GM23338 (cell line): Measurements from ENCODE around the gene ST8SIA4. TPM values are rescaled to one million over a fixed set of nuclear protein-coding genes. Genes with fewer than 3 reads are reported as not detected.

Experiments used
- ATAC-seq: fragments of 200-7000 bp; cut with Tn5 transposase; 3 replicates; pipeline ENCODE4 v1.9.1; 2020
- DNase-seq: peaks from one replicate; pipeline ENCODE4 v3.0.0-alpha.2; 2015; ENCODE audit warnings: low spot score
- H2AFZ ChIP-seq: fragments of 200-600 bp; sonication (generic); 2 replicates; pipeline ENCODE4 v1.8.0; 2016; ENCODE audit warnings: antibody characterized with exemption, mild to moderate bottlenecking, moderate library complexity
- H3F3A ChIP-seq: fragments of 200-600 bp; sonication (generic); replicated peaks from 2 replicates; pipeline ENCODE4 v1.8.0; 2017; ENCODE audit warnings: antibody characterized with exemption, mixed run types, low read depth
- H3K27ac ChIP-seq: fragments of 200-600 bp; sonication (generic); 2 replicates; pipeline ENCODE4 v1.6.1; 2016; ENCODE audit warnings: low read depth
- H3K27me3 ChIP-seq: fragments of 200-600 bp; sonication (generic); 2 replicates; pipeline ENCODE4 v1.8.0; 2016; ENCODE audit warnings: mild to moderate bottlenecking, mixed run types, moderate library complexity; ENCODE audit not compliant: insufficient read depth
- H3K36me3 ChIP-seq: fragments of 200-600 bp; sonication (generic); 2 replicates; pipeline ENCODE4 v1.8.0; 2016; ENCODE audit warnings: mild to moderate bottlenecking; ENCODE audit not compliant: insufficient read depth
- H3K4me1 ChIP-seq: fragments of 200-600 bp; sonication (generic); 2 replicates; pipeline ENCODE4 v1.8.0; 2016; ENCODE audit warnings: mild to moderate bottlenecking, moderate library complexity; ENCODE audit not compliant: insufficient read depth
- H3K4me2 ChIP-seq: fragments of 200-600 bp; sonication (generic); 2 replicates; pipeline ENCODE4 v1.7.1; 2017; ENCODE audit warnings: mixed run types
- H3K4me3 ChIP-seq: fragments of 200-600 bp; sonication (generic); 2 replicates; pipeline ENCODE4 v1.6.1; 2016; ENCODE audit warnings: mixed run types
- H3K79me2 ChIP-seq: fragments of 200-600 bp; sonication (generic); replicated peaks from 2 replicates; pipeline ENCODE4 v1.8.0; 2017; ENCODE audit warnings: mild to moderate bottlenecking; ENCODE audit not compliant: insufficient read depth
- H3K9me2 ChIP-seq: fragments of 200-600 bp; sonication (generic); 2 replicates; pipeline ENCODE4 v1.8.0; 2017; ENCODE audit not compliant: insufficient read depth
- H4K20me1 ChIP-seq: fragments of 200-600 bp; sonication (generic); replicated peaks from 2 replicates; pipeline ENCODE4 v1.8.0; 2017; ENCODE audit warnings: mild to moderate bottlenecking; ENCODE audit not compliant: insufficient read depth
- H3K27ac Mint-ChIP-seq: 2 replicates; pipeline ENCODE4 v1.8.0; 2020; ENCODE audit warnings: inconsistent platforms, mild to moderate bottlenecking, moderate library complexity, mixed read lengths
- H3K27me3 Mint-ChIP-seq: 3 replicates; pipeline ENCODE4 v1.8.0; 2022; ENCODE audit warnings: low read depth, mild to moderate bottlenecking, moderate library complexity, mixed read lengths, inconsistent platforms; ENCODE audit not compliant: insufficient read depth, poor library complexity
- H3K36me3 Mint-ChIP-seq: 3 replicates; pipeline ENCODE4 v1.8.0; 2021; ENCODE audit warnings: low read depth, mild to moderate bottlenecking, inconsistent platforms, moderate library complexity, mixed read lengths
- H3K4me1 Mint-ChIP-seq: 3 replicates; pipeline ENCODE4 v1.8.0; 2020; ENCODE audit warnings: mild to moderate bottlenecking, inconsistent platforms, mixed read lengths
- H3K4me3 Mint-ChIP-seq: 3 replicates; pipeline ENCODE4 v1.8.0; 2021; ENCODE audit warnings: moderate library complexity, mild to moderate bottlenecking, inconsistent platforms, mixed read lengths
- H3K9me3 Mint-ChIP-seq: 3 replicates; pipeline ENCODE4 v1.8.0; 2020; ENCODE audit warnings: moderate library complexity, mild to moderate bottlenecking, inconsistent platforms, mixed read lengths
- CREB1 ChIP-seq: fragments of 250-450 bp; sonication (Bioruptor Pico); IDR thresholded peaks from 2 replicates; pipeline ENCODE4 v1.5.0; 2020; ENCODE audit warnings: low read depth, mild to moderate bottlenecking, moderate library complexity
- CTCF ChIP-seq, 2 experiments: fragments of 200-600 bp in 1 of 2; sonication (generic) in 1 of 2; conservative IDR thresholded peaks; 2 replicates each; pipeline versions ENCODE4 v1.5.1 to v1.6.1; 2016 to 2017; ENCODE audit warnings: antibody characterized with exemption in 2 of 2, low read depth in 2 of 2, mild to moderate bottlenecking in 2 of 2, moderate library complexity in 1 of 2
- ETS1 ChIP-seq: IDR thresholded peaks from 2 replicates; pipeline ENCODE4 v1.6.1; 2016; ENCODE audit warnings: antibody characterized with exemption
- EZH2 ChIP-seq: fragments of 200-600 bp; sonication (generic); IDR thresholded peaks from one replicate; pipeline ENCODE4 v1.8.0; 2017; ENCODE audit warnings: antibody characterized with exemption, mild to moderate bottlenecking, low read depth; ENCODE audit not compliant: unreplicated experiment
- EZH2phosphoT487 ChIP-seq: fragments of 200-600 bp; sonication (generic); IDR thresholded peaks from one replicate; pipeline ENCODE4 v1.8.1; 2018; ENCODE audit warnings: antibody characterized with exemption; ENCODE audit not compliant: unreplicated experiment
- JUNB ChIP-seq: IDR thresholded peaks from one replicate; pipeline ENCODE4 v1.6.1; 2016; ENCODE audit warnings: antibody characterized with exemption; ENCODE audit not compliant: unreplicated experiment
- NANOG ChIP-seq: IDR thresholded peaks from 2 replicates; pipeline ENCODE4 v1.6.1; 2016; ENCODE audit warnings: antibody characterized with exemption, borderline replicate concordance
- POLR2AphosphoS5 ChIP-seq: IDR thresholded peaks from 2 replicates; pipeline ENCODE4 v1.6.1; 2016; ENCODE audit warnings: antibody characterized with exemption, low read depth
- STAT1 ChIP-seq: IDR thresholded peaks from one replicate; pipeline ENCODE4 v1.6.1; 2016; ENCODE audit warnings: antibody characterized with exemption; ENCODE audit not compliant: unreplicated experiment
- ZNF114 ChIP-seq: fragments of 250-450 bp; sonication (Bioruptor Pico); IDR thresholded peaks from 2 replicates; pipeline ENCODE4 v1.5.0; 2020; ENCODE audit warnings: mild to moderate bottlenecking, moderate library complexity
- ZNF331 ChIP-seq: fragments of 250-450 bp; sonication (Bioruptor Pico); IDR thresholded peaks from 2 replicates; pipeline ENCODE4 v1.5.0; 2020; ENCODE audit warnings: low read depth, mild to moderate bottlenecking, moderate library complexity
- polyA plus RNA-seq: library from polyadenylated mRNA; unstranded; fragments of >200 nt; fragmentation: Nextera tagmentation; extraction: Ambion mirVana; gene quantifications from 2 replicates; pipeline ENCODE4 v1.2.1, GENCODE V29; 2016
- total RNA-seq: library from RNA; depleted of rRNA; stranded (reverse); fragments of >200 nt; shearing (Covaris generic); gene quantifications from 2 replicates; pipeline ENCODE4 v1.2.3, GENCODE V29; 2014
- TF ChIP-seq, protein P1 (sequence below): fragments of 250-450 bp; sonication (Bioruptor Pico); IDR thresholded peaks from 2 replicates; pipeline ENCODE4 v1.5.0; 2020; ENCODE audit warnings: mild to moderate bottlenecking, moderate library complexity
- TF ChIP-seq, protein P2 (sequence below): IDR thresholded peaks from one replicate; pipeline ENCODE4 v1.6.1; 2018; ENCODE audit warnings: antibody characterized with exemption; ENCODE audit not compliant: unreplicated experiment

ST8SIA4 gene
- total and polyA plus RNA-seq, 2 experiments from 2014 or later = 0.11 to 0.28 TPM

GRCh38 chr5:100913298-100913697 lies 10.2 kb upstream of the ST8SIA4 start:
- H3K27me3 Mint-ChIP-seq = no peaks in the 10 kb centered on the region
- Histone ChIP-seq H3K4me2 (no peak overlapping the region), H2AFZ (no peak overlapping the region), H3K9me2 (no peaks in the 10 kb centered on the region), H3K4me1 (no peaks in the 10 kb centered on the region), H3K27me3 (no peaks in the 10 kb centered on the region), H3K27ac (no peak overlapping the region), H3K4me3 (no peak overlapping the region), H3K36me3 (no peaks in the 10 kb centered on the region), H3K79me2 (no peaks in the 10 kb centered on the region), H3F3A (no peaks in the 10 kb centered on the region), H4K20me1 (no peaks in the 10 kb centered on the region)
- ATAC-seq (no peak), DNase-seq (no peak)
- H3K9me3 Mint-ChIP-seq = peaks cover 4% of the 10 kb centered on the region; the same call in 1 of the 3 replicates
- TF ChIP-seq JUNB (no peak), ETS1 (no peak), CTCF (conservative IDR thresholded peaks at IDR 0.05; ENCODE audit: low read depth in 2 of 2) (no peak), ZNF331 (no peak), EZH2phosphoT487 (no peak), NANOG (no peak), CREB1 (CRISPR knock-in tag) (no peak), POLR2AphosphoS5 (no peak), STAT1 (no peak), ZNF114 (CRISPR knock-in tag) (no peak), EZH2 (no peak)
- TF ChIP-seq, protein P1, sequence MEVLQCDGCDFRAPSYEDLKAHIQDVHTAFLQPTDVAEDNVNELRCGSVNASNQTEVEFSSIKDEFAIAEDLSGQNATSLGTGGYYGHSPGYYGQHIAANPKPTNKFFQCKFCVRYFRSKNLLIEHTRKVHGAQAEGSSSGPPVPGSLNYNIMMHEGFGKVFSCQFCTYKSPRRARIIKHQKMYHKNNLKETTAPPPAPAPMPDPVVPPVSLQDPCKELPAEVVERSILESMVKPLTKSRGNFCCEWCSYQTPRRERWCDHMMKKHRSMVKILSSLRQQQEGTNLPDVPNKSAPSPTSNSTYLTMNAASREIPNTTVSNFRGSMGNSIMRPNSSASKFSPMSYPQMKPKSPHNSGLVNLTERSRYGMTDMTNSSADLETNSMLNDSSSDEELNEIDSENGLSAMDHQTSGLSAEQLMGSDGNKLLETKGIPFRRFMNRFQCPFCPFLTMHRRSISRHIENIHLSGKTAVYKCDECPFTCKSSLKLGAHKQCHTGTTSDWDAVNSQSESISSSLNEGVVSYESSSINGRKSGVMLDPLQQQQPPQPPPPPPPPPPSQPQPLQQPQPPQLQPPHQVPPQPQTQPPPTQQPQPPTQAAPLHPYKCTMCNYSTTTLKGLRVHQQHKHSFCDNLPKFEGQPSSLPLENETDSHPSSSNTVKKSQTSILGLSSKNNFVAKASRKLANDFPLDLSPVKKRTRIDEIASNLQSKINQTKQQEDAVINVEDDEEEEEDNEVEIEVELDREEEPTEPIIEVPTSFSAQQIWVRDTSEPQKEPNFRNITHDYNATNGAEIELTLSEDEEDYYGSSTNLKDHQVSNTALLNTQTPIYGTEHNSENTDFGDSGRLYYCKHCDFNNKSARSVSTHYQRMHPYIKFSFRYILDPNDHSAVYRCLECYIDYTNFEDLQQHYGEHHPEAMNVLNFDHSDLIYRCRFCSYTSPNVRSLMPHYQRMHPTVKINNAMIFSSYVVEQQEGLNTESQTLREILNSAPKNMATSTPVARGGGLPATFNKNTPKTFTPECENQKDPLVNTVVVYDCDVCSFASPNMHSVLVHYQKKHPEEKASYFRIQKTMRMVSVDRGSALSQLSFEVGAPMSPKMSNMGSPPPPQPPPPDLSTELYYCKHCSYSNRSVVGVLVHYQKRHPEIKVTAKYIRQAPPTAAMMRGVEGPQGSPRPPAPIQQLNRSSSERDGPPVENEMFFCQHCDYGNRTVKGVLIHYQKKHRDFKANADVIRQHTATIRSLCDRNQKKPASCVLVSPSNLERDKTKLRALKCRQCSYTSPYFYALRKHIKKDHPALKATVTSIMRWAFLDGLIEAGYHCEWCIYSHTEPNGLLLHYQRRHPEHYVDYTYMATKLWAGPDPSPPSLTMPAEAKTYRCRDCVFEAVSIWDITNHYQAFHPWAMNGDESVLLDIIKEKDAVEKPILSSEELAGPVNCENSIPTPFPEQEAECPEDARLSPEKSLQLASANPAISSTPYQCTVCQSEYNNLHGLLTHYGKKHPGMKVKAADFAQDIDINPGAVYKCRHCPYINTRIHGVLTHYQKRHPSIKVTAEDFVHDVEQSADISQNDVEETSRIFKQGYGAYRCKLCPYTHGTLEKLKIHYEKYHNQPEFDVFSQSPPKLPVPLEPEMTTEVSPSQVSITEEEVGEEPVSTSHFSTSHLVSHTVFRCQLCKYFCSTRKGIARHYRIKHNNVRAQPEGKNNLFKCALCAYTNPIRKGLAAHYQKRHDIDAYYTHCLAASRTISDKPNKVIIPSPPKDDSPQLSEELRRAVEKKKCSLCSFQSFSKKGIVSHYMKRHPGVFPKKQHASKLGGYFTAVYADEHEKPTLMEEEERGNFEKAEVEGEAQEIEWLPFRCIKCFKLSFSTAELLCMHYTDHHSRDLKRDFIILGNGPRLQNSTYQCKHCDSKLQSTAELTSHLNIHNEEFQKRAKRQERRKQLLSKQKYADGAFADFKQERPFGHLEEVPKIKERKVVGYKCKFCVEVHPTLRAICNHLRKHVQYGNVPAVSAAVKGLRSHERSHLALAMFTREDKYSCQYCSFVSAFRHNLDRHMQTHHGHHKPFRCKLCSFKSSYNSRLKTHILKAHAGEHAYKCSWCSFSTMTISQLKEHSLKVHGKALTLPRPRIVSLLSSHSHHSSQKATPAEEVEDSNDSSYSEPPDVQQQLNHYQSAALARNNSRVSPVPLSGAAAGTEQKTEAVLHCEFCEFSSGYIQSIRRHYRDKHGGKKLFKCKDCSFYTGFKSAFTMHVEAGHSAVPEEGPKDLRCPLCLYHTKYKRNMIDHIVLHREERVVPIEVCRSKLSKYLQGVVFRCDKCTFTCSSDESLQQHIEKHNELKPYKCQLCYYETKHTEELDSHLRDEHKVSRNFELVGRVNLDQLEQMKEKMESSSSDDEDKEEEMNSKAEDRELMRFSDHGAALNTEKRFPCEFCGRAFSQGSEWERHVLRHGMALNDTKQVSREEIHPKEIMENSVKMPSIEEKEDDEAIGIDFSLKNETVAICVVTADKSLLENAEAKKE = no peak
- TF ChIP-seq, protein P2, sequence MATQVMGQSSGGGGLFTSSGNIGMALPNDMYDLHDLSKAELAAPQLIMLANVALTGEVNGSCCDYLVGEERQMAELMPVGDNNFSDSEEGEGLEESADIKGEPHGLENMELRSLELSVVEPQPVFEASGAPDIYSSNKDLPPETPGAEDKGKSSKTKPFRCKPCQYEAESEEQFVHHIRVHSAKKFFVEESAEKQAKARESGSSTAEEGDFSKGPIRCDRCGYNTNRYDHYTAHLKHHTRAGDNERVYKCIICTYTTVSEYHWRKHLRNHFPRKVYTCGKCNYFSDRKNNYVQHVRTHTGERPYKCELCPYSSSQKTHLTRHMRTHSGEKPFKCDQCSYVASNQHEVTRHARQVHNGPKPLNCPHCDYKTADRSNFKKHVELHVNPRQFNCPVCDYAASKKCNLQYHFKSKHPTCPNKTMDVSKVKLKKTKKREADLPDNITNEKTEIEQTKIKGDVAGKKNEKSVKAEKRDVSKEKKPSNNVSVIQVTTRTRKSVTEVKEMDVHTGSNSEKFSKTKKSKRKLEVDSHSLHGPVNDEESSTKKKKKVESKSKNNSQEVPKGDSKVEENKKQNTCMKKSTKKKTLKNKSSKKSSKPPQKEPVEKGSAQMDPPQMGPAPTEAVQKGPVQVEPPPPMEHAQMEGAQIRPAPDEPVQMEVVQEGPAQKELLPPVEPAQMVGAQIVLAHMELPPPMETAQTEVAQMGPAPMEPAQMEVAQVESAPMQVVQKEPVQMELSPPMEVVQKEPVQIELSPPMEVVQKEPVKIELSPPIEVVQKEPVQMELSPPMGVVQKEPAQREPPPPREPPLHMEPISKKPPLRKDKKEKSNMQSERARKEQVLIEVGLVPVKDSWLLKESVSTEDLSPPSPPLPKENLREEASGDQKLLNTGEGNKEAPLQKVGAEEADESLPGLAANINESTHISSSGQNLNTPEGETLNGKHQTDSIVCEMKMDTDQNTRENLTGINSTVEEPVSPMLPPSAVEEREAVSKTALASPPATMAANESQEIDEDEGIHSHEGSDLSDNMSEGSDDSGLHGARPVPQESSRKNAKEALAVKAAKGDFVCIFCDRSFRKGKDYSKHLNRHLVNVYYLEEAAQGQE = no peak
- H3K27ac Mint-ChIP-seq = no peak overlapping the region
- H3K4me3 Mint-ChIP-seq = no peak overlapping the region
- H3K4me1 Mint-ChIP-seq = no peaks in the 10 kb centered on the region
- H3K36me3 Mint-ChIP-seq = no peaks in the 10 kb centered on the region
